HTERT RPE-1 (cell line): ENCODE data around the gene FHIT.

ENCODE experiments used
- in situ Hi-C: fragments of 300-500 bp; cut with MboI; formaldehyde crosslinking; loops from 4 replicates; pipeline ENCODE4 v1.14.3; 2020; ENCODE audit warnings: low sequenced_read_pairs

The FHIT gene

DNA sequence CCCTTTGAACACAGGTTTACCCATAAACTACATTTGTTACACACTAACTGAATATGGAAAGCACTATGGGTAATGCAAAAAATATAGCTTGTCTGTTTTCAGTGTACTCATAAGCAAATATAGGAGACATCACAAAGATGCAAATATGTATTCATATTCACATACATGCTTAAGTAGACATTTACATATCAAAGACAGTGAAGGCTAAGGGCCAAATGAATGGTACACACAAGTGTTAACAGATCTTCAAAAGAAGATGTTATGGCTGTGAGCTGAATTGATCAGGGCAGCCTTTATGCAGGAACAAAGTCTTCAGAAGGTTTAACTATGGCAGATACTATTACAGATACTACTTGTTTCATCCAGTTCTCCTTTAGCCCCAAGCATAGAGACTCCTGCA lies 384.1 kb downstream of the FHIT start:
- in situ Hi-C loops, result no loop called here

DNA sequence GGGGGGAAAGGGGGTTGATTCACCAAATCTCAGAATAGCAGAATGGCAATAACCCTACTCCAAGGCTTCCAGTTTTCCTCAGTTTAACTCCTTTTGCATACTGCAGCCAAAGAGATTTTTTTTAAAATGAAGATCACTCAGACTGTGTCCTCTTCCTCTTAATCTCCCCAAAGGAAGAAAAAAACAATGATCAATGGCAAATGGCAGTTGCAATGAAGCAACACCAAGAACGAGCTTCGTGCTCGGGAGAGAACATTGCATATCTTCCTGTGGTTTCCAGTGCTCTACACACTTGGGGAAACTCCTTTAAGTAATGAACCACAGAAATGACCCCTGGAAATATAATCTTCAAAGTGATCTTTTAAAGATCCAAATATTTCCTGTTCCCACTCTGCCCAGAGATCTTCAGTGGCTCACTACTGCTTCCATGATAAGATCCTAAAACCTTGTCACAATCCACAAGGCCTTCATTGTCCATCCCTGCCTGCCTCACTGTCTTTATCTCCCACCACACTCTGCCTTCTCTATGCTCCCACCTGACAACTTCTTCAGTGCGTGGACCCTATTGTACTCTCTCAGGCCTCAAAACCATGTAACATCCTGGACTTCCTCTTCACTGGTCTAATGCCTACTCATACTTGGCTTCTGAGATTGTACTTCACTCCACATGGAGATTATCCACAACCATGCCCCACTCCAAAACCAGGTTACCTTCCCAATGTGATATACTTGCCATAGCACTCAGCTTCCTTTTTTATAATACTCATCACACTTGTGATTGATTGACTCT lies 394.8 kb downstream of the FHIT start:
- in situ Hi-C loops, result no loop called here

DNA sequence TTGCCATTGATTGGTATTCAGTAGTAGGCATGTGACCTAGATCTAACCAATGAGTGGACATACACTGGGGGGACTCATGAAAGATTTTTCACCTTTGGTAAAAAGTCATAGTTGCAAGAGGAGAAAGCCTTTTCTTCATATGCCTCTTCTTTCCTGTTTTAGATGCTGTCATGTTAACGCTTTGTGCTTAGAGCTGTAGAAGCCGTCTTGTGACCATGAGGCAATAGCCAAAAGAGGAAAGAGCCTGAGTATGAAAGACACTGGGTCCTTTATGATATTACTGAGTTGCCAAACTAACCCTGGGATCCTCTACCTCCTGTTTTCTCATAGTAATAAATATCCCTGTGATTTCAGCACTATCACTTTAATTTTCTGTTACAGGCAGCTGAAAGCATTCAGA lies 396.0 kb downstream of the FHIT start:
- in situ Hi-C loops, result no loop called here

DNA sequence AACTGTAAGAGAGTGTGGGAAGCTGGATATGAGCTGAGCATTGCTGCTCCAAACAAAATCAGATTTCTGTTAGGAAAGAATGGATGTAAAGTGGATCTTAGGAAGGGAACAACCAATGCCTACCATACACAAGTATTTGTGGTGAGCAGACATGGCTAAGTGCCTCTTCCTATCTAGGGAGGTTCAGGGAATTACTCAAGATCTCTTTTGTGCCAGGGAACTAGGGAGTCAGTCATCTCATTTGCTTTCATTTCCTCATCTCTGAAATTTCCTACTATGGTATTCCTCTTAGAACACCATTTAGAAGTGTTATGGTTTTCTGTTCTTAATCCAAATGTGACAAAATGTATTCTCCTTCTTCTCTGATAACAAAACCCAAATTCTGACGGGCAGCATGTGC lies 396.5 kb downstream of the FHIT start:
- in situ Hi-C loops, result no loop called here

DNA sequence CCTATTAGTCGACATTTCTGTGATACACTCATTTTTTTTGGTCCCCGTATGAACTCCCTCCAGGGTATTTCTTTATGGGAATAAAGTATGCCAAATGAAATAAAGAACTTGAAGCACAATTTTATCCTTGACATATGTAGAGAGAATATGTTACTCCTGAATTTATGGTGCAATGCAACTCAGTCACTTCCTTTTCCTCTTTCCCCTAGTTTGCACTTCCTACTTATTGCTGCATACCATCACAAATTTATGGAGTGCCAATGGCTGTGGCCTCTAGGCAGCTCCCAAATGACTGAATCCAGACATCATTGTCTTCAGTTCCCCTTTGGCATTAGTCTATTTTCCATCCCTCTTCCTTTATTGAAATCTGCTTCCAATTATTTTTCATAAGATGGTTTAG lies 403.5 kb downstream of the FHIT start:
- in situ Hi-C loops, result no loop called here

DNA sequence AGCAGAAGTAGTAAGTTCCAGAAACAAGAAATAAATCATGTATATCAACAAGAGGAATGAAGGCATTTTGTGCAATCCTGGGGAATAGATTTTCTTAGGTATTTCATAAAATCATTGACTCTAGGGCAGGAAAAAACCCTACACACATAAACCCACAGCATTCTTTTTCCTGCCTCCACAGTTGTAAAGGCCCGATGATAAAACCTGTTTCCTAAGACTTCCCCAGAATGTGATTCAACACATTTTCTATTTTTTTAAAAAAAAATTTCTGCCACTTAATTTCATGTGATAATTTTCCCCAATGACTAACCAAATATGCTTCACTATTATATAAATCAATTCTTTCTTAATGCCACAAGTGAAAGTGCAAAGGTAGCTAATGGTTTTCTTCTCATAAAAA lies 407.0 kb downstream of the FHIT start:
- in situ Hi-C loops, result no loop called here

DNA sequence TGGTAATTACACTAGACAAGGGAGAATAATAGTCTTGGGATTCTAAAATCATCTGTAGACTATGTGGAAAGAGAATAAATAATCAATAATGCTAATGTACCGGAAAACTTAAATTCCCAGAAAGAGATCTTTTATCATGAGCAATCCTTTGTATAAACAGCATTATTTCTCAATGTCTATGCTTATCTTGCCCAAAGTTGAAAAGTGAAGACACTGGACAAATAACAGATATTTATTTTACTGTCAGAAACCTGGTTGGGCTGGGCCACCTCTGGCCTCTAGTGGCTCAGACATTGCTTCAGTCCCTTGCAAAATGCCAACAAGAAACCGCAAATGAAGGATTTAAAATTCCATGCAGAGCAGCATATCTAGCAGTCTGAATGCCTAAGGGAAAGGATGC lies 409.9 kb downstream of the FHIT start:
- in situ Hi-C loops, result no loop called here

DNA sequence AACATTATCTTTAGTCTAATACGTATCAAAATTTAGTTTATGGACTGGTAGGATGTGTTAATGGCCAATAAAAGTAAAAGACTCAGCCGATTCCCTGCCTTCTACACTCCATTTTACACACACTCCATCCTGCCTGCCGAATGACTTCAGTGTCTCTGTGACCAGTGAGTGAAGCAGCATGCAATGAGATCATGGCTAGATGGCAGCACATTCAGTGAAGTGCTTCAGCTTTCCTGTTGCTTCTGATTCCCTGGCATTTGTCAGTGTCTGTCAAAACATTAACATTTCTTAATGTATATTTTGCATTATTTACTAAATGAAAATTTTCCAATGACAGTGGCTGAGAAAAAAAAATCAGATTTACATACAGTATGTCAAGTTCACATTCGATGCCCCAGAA lies 412.0 kb downstream of the FHIT start:
- in situ Hi-C loops, result no loop called here

DNA sequence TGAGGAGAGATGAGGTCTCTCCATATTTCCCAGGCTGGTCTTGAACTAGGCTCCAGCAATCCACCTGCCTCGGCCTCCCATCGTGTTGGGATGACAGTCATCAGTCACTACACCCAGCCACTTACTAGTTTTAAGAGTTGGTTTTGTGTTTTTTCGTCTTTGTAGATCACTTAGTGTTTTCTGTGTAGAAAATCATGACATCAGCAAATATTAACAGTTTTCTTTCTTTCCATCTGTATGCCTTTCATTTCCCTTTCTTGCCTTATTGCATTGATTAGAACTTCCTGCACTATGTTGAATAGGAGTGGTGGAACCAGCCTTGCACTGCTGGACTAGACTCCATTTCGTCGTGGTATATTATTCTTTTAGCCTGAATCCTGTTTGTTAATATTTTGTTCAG lies 415.5 kb downstream of the FHIT start:
- in situ Hi-C loops, result no loop called here

DNA sequence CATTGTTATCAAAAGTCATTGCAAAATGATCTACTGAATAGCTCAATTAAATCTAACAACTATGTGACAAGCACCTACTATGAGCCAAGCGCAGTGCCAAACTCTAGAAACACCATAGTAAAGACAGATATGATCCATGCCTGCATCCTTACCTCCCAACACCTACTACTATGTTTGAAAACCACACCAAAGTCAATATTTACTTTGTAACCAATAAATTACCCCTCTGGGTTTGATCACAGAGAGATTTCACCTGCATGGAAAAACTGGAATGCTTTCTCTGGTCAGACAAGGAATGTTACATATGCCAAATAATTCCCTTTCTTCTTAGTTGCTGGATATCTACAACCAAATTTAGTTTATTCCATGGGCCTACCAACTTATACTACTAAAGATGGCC lies 422.2 kb downstream of the FHIT start:
- in situ Hi-C loops, result no loop called here

DNA sequence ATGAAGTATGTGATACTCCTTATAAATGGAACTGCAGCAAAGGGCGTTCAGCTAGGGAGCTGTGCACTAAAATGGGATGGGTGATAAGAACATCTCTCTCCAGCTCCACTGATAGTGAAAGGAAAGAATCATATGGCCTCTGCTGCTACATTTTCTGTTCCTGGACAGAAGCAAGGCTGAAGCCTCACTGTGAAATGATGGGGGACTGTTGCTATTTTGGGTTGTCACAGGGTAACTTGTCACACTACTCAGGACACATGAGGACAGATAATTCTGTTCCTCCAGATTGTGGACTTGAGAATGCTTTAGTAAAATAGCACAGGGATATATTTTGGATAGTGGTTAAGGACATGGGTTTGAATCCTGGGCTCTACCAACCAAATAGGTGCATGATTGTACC lies 423.6 kb downstream of the FHIT start:
- in situ Hi-C loops, result no loop called here

DNA sequence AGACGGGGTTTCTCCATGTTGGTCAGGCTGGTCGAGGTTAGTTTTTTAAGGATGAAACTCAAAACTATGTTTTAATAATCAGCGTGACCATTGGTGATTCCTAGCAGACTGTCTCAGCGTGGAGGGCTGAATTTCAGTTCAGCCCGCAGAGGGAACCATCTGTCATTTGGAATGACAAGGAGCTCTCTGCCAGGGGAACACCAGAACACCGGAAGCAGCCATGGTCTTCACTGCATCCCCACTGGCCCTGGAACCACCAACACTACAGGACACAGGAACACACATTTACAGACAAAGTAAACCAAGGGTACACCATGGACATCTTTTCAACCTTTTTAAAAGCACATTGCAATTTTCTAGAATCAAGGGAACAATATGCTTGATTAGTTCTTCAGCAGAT lies 424.7 kb downstream of the FHIT start:
- in situ Hi-C loops, result no loop called here

DNA sequence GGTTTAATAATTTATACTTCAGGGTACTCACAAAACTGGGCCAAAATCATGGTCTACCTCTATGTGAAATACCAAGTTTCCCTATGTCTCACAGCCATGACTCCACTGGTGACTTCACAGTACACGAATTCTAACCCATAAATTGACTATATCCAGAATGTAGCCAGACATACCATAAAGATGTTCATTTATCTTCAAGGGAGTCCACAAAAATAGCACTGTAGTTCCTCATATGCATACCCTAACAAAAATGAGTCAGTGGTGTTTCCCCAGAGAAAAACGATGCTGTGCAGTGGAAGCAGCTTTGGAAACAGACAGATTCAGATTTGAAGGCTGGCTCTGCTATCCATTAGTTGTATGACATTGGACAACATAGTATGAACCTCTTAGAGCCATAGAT lies 438.8 kb downstream of the FHIT start:
- in situ Hi-C loops, result no loop called here

DNA sequence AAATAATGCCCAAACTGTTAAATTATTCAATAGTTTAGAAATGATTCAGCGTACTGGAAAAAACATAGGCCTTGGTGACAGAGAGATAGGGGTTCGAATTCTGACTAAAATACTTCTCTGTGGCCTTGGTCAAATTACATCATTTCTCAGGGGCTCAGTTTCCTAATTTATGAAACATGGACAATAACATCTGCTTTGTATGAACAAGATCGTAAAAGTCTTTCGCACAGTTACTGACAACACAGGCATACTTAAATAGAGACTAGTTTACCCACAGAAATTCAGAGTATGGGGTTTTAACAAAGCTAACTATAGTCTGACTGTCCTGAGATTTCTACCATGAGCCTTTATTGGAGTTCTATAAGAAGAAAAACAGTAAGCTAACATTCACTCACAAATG lies 440.4 kb downstream of the FHIT start:
- in situ Hi-C loops, result no loop called here

DNA sequence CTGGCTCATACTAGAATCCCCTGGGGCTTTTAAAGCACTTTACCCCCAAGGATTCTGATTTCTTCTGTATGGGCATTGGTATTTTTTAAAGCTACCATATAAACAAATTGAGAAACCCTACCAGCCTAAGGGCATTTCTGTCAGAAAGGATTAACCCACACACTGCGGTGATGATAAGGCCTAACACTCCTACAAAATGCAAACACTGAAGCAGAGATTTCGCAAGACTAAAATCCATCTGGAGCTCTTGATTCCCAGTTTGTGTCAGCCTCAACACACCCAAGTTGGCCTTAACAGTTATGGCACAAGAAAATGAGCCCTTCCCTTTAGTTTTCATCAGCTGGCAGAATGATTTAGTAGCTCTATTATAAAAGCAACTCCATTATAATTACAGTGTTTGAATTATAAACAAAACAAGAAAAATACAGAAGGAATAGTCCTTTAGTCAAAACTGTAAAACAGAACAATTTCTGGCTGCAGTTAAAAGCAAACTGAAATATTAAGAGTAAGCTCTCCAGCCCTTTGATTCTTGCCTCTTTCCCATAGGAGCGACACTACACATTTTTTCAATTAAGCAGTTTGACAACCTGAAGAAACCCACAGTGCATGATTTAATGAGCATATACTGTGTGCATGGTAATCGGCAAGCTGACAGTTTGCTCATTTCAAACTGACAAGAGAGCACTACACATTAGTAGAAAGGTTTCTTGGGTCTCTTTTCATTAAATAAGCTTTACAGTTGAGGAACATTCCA lies 441.2 kb downstream of the FHIT start:
- in situ Hi-C loops, result no loop called here

DNA sequence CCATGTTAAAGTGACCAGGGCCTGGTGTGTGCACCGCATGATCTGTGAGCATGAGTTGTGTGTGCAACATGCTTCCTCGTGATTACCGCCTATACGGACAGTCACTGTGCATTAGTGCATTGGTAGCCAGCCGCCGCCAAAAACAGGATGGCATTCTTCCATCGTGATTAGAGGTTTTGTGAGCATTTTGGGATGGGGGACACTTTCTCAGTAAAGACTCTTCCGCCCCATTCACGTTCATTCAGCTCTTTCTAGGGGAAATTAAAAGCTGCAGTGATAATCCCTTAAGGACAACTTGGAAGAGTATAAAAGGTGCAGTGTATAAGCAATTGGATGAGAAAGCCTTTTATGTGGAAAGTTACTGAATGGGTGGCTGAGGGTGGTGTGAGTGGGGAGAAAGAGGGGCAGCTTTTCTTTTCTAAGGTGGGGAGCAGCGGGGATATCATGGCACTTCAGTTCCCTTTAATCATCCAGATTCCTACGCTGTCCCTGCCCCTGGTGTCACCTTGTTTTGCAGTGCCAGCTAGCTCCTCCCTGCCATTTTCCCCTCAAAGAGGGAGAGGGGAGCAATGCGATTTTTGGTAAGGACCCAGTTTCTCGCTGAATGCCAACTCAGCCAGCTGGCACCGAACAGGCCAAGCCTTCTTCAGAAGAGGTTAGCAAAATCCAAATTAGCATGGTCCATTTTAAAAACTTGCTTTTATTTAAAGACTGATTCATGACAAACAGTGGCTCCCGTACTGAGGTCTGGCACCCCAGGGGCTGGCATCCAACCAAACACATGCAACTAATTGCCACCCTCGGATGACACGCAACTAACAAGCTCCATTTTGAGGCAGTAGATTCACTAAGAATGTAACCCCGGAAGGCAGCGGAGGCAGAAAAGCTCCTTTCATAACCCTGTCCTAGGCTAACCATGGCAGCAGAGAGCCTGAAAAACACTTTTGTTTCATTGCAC lies 447.8 kb downstream of the FHIT start:
- in situ Hi-C loops, result no loop called here

DNA sequence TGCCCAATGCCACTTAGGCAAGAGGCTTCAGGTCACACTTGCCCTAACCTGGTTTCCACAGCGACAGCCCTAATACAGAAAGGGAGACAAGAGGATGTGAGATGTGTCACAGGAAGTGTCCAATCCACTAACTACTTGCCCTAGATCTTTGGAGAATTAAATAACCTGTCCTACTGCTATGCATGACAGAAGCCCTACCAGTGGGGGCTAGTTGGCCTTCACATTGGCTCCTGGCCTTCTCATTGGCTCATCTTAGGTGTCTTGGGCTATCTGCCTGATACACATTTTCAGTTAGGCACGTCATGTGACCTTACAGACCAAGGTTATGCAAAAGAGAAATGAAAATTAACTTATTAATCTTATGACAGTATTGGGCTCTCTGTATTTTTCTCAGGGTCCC lies 449.9 kb downstream of the FHIT start:
- in situ Hi-C loops, result no loop called here

DNA sequence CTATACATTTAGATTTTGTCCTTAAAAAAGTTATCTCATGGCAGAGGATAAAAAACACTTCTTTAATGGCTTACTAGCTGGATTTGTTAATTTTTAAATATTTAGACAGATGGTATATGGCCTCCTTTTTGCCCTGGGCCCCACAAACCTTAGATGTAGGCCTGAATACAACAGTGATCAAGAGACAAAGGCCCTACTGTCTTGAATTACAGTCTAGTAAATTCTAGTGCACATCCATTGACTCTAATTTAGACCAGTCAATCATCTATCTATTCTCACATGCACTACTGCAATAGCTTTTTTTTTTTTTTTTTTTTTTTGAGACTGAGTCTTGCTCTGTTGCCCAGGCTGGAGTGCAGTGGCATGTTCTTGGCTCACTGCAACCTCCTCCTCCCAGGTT lies 452.8 kb downstream of the FHIT start:
- in situ Hi-C loops, result no loop called here

DNA sequence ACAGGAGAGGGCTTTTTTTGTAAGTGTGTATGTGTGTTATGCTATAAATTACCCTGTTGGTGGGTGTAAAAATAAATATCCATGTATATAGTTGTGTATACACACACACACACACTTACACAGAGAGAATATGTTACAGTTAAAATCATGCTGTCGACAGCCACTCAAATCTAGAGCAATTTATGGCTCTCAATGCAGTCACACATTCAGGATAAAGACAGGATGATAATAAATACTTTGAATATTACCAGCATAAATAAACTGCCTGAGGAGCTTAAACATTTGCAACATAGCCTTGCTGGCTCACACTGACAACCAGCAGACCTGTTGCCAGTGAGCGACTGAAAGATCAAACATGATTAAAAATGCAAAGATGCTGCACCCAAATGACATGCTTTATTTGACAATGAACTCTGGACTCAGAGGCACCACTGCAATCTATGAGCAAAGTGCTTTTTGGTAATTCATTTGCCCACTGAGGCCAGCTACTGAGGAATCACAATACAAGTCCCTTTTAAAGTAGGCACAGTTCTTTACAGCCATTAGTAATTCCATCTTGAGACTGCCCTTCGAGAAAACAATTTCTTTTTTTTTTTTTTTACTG lies 458.9 kb downstream of the FHIT start:
- in situ Hi-C loops, result no loop called here

DNA sequence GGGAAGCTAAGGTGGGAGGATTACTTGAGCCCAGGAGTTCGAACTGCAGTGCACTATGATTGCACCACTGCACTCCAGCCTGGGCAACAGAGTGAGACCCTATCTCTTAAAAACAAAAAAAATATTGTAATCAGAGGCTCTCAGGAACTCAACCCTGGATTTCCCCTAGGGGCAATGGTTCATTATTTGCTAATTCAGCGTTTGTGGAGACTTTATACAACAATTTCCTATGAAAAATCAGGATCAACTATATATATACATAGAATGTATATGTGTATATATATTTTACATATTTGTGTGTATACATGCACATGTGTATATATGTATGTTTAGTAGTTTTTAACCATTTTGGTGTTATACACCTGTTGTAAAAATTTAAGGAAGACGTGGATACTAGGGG lies 463.1 kb downstream of the FHIT start:
- in situ Hi-C loops, result no loop called here

DNA sequence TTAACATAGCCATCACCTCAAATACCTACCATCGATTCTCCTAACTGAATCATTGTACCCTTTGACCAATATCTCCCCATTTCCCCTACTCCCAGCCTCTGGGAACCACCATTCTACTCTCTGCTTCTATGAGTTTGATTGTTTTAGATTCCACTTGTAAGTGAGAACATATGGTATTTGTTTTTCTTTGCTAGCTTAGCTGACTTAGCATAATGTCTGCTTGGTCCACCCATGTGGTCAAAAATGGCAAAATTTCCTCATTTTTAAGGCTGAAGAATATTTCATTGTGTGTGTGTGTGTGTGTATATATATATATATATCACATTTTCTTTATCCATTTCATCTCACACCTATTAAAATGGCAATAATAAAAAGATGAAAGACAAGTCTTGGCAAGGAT lies 469.3 kb downstream of the FHIT start:
- in situ Hi-C loops, result no loop called here
